ENCODE data around the gene IRAK3. TPM values are rescaled to one million over a fixed set of nuclear protein-coding genes. Genes with fewer than 3 reads are reported as not detected.

Gene IRAK3
- total RNA-seq, 1 donor from 2014 or later, result 0.05 TPM

DNA sequence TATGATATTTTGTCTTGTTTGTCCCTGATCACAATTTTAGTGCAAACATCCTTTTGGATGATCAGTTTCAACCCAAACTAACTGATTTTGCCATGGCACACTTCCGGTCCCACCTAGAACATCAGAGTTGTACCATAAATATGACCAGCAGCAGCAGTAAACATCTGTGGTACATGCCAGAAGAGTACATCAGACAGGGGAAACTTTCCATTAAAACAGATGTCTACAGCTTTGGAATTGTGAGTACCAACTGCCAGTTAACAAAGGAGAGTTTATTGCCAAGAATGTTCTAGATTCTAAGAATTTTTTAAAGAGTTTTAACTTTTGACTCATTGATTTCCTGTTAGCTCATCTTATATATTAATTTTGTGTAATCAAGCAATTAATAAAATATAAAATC, 55.4 kb downstream of the IRAK3 start:
- no peak overlapping the region for H3K9ac ChIP-seq (ENCODE audit: low read length)
- Mint-ChIP-seq H3K36me3 (ENCODE audit: low read depth, unreplicated experiment) (no peaks in the 10 kb centered on the region), H3K4me1 (ENCODE audit: low read depth, unreplicated experiment) (peaks cover 4% of the 10 kb centered on the region), H3K27me3 (ENCODE audit: low read depth, unreplicated experiment) (peaks cover 8% of the 10 kb centered on the region), H3K9me3 (ENCODE audit: unreplicated experiment) (no peaks in the 10 kb centered on the region), H3K4me3 (ENCODE audit: unreplicated experiment) (no peak overlapping the region), H3K27ac (ENCODE audit: unreplicated experiment) (no peak overlapping the region)
- DNase-seq (ENCODE audit: low read depth) (no peak), FAIRE-seq (no peak)
- H2AFZ ChIP-seq (ENCODE audit: low read depth, low read length), result no peak overlapping the region
- no peaks in the 10 kb centered on the region for H4K20me1 ChIP-seq (ENCODE audit: insufficient read depth, low read length)
- H3K4me3 ChIP-seq (ENCODE audit: insufficient read depth, low read depth, low read length), result no peak overlapping the region
- no peak overlapping the region for H3K4me2 ChIP-seq (ENCODE audit: low read length)
- TF ChIP-seq EZH2 (IDR thresholded peaks at IDR 0.05; ENCODE audit: insufficient read depth, low read length), result no peak
- TF ChIP-seq, protein P1, sequence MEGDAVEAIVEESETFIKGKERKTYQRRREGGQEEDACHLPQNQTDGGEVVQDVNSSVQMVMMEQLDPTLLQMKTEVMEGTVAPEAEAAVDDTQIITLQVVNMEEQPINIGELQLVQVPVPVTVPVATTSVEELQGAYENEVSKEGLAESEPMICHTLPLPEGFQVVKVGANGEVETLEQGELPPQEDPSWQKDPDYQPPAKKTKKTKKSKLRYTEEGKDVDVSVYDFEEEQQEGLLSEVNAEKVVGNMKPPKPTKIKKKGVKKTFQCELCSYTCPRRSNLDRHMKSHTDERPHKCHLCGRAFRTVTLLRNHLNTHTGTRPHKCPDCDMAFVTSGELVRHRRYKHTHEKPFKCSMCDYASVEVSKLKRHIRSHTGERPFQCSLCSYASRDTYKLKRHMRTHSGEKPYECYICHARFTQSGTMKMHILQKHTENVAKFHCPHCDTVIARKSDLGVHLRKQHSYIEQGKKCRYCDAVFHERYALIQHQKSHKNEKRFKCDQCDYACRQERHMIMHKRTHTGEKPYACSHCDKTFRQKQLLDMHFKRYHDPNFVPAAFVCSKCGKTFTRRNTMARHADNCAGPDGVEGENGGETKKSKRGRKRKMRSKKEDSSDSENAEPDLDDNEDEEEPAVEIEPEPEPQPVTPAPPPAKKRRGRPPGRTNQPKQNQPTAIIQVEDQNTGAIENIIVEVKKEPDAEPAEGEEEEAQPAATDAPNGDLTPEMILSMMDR (IDR thresholded peaks at IDR 0.05; ENCODE audit: insufficient read depth, low read depth, low read length), result no peak
- no peaks in the 10 kb centered on the region for H3K9me3 ChIP-seq (ENCODE audit: insufficient read depth, low read depth, low read length)
- no peaks in the 10 kb centered on the region for H3K4me1 ChIP-seq (ENCODE audit: insufficient read depth, low read length)
- no peaks in the 10 kb centered on the region for H3K36me3 ChIP-seq (ENCODE audit: insufficient read depth, low read length)
- H3K27me3 ChIP-seq (ENCODE audit: insufficient read depth, low read length), result no peaks in the 10 kb centered on the region
- no peak overlapping the region for H3K27ac ChIP-seq (ENCODE audit: low read depth, low read length)
- no peaks in the 10 kb centered on the region for H3K79me2 ChIP-seq (ENCODE audit: insufficient read depth, low read length)

DNA sequence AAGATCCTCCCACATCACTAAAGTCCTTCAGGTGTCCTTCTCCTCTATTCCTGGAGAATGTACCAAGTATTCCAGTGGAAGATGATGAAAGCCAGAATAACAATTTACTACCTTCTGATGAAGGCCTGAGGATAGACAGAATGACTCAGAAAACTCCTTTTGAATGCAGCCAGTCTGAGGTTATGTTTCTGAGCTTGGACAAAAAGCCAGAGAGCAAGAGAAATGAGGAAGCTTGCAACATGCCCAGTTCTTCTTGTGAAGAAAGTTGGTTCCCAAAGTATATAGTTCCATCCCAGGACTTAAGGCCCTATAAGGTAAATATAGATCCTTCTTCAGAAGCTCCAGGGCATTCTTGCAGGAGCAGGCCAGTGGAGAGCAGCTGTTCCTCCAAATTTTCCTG, 58.7 kb downstream of the IRAK3 start:
- Histone ChIP-seq H3K4me2 (ENCODE audit: low read length) (no peak overlapping the region), H3K9me3 (ENCODE audit: insufficient read depth, low read depth, low read length) (no peaks in the 10 kb centered on the region), H3K27ac (ENCODE audit: low read depth, low read length) (no peak overlapping the region), H3K36me3 (ENCODE audit: insufficient read depth, low read length) (no peaks in the 10 kb centered on the region), H3K9ac (ENCODE audit: low read length) (no peak overlapping the region), H3K79me2 (ENCODE audit: insufficient read depth, low read length) (no peaks in the 10 kb centered on the region), H4K20me1 (ENCODE audit: insufficient read depth, low read length) (no peaks in the 10 kb centered on the region), H3K27me3 (ENCODE audit: insufficient read depth, low read length) (no peaks in the 10 kb centered on the region), H3K4me3 (ENCODE audit: insufficient read depth, low read depth, low read length) (no peak overlapping the region), H2AFZ (ENCODE audit: low read depth, low read length) (no peak overlapping the region), H3K4me1 (ENCODE audit: insufficient read depth, low read length) (no peaks in the 10 kb centered on the region)
- Mint-ChIP-seq H3K4me1 (ENCODE audit: low read depth, unreplicated experiment) (peaks cover 2% of the 10 kb centered on the region), H3K27me3 (ENCODE audit: low read depth, unreplicated experiment) (peaks cover 13% of the 10 kb centered on the region), H3K36me3 (ENCODE audit: low read depth, unreplicated experiment) (no peaks in the 10 kb centered on the region), H3K27ac (ENCODE audit: unreplicated experiment) (no peak overlapping the region), H3K9me3 (ENCODE audit: unreplicated experiment) (no peaks in the 10 kb centered on the region), H3K4me3 (ENCODE audit: unreplicated experiment) (no peak overlapping the region)
- DNase-seq (ENCODE audit: low read depth) (no peak), FAIRE-seq (no peak)
- TF ChIP-seq, protein P1 (IDR thresholded peaks at IDR 0.05; ENCODE audit: insufficient read depth, low read depth, low read length), result no peak
- no peak for TF ChIP-seq EZH2 (IDR thresholded peaks at IDR 0.05; ENCODE audit: insufficient read depth, low read length)

DNA sequence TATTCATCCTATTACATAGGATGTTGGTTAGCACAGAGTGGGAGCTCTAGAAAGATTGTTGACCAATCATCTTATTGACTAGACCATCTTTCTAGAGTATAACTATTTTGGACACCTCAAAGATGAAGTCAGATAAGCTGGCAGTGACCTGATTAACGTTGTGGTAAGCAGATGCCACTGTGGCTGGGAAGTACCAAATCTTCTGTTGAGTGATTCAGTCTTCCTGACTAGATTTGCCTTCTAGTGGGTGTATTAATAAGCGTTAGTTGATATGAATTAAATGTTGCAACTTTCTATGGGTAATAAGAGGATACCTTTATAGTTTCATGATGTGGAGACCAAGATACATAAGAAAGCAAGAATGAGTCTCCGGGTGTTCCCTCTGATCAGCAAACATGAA, 62.0 kb downstream of the IRAK3 start:
- H3K4me2 ChIP-seq (ENCODE audit: low read length), result no peak overlapping the region
- no peaks in the 10 kb centered on the region for H3K36me3 ChIP-seq (ENCODE audit: insufficient read depth, low read length)
- H2AFZ ChIP-seq (ENCODE audit: low read depth, low read length), result no peak overlapping the region
- peaks cover 2% of the 10 kb centered on the region for H3K4me1 Mint-ChIP-seq (ENCODE audit: low read depth, unreplicated experiment)
- no peaks in the 10 kb centered on the region for H3K79me2 ChIP-seq (ENCODE audit: insufficient read depth, low read length)
- H3K9me3 Mint-ChIP-seq (ENCODE audit: unreplicated experiment), result no peaks in the 10 kb centered on the region
- no peak overlapping the region for H3K27ac ChIP-seq (ENCODE audit: low read depth, low read length)
- no peaks in the 10 kb centered on the region for H4K20me1 ChIP-seq (ENCODE audit: insufficient read depth, low read length)
- DNase-seq (ENCODE audit: low read depth) (no peak), FAIRE-seq (no peak)
- H3K9me3 ChIP-seq (ENCODE audit: insufficient read depth, low read depth, low read length), result no peaks in the 10 kb centered on the region
- H3K9ac ChIP-seq (ENCODE audit: low read length), result no peak overlapping the region
- no peak overlapping the region for H3K4me3 Mint-ChIP-seq (ENCODE audit: unreplicated experiment)
- H3K27me3 Mint-ChIP-seq (ENCODE audit: low read depth, unreplicated experiment), result peaks cover 8% of the 10 kb centered on the region
- peaks cover 2% of the 10 kb centered on the region for H3K27me3 ChIP-seq (ENCODE audit: insufficient read depth, low read length)
- no peak for TF ChIP-seq EZH2 (IDR thresholded peaks at IDR 0.05; ENCODE audit: insufficient read depth, low read length)
- TF ChIP-seq, protein P1 (IDR thresholded peaks at IDR 0.05; ENCODE audit: insufficient read depth, low read depth, low read length), result no peak
- H3K4me3 ChIP-seq (ENCODE audit: insufficient read depth, low read depth, low read length), result no peak overlapping the region
- H3K36me3 Mint-ChIP-seq (ENCODE audit: low read depth, unreplicated experiment), result no peaks in the 10 kb centered on the region
- no peaks in the 10 kb centered on the region for H3K4me1 ChIP-seq (ENCODE audit: insufficient read depth, low read length)
- H3K27ac Mint-ChIP-seq (ENCODE audit: unreplicated experiment), result no peak overlapping the region
